ENCODE data around the gene ULK4.

ULK4 gene

GRCh38 chr3:41507336-41508062, 454.4 kb downstream of the ULK4 start:
- DNase-seq (ENCODE audit: low spot score), result no peak
- no peak for TF ChIP-seq CTCF (IDR thresholded peaks at IDR 0.05; ENCODE audit: extremely low read depth, missing control alignments)

GRCh38 chr3:41503998-41504623, 457.8 kb downstream of the ULK4 start:
- no peak for TF ChIP-seq CTCF (IDR thresholded peaks at IDR 0.05; ENCODE audit: extremely low read depth, missing control alignments)
- no peak for DNase-seq (ENCODE audit: low spot score)

- TF ChIP-seq CTCF (IDR thresholded peaks at IDR 0.05; ENCODE audit: extremely low read depth, missing control alignments), result no peak
- DNase-seq (ENCODE audit: low spot score), result no peak
Observed at GRCh38 chr3:41502481-41502880, 459.4 kb downstream of the ULK4 start.

- no peak for TF ChIP-seq CTCF (IDR thresholded peaks at IDR 0.05; ENCODE audit: extremely low read depth, missing control alignments)
- no peak for DNase-seq (ENCODE audit: low spot score)
Observed at GRCh38 chr3:41502023-41502422, 459.9 kb downstream of the ULK4 start.

- no peak for DNase-seq (ENCODE audit: low spot score)
- no peak for TF ChIP-seq CTCF (IDR thresholded peaks at IDR 0.05; ENCODE audit: extremely low read depth, missing control alignments)
Observed at GRCh38 chr3:41498847-41499246, 463.1 kb downstream of the ULK4 start.

GRCh38 chr3:41490360-41490759, 471.5 kb downstream of the ULK4 start:
- DNase-seq (ENCODE audit: low spot score), result no peak
- no peak for TF ChIP-seq CTCF (IDR thresholded peaks at IDR 0.05; ENCODE audit: extremely low read depth, missing control alignments)

GRCh38 chr3:41489231-41489630, 472.7 kb downstream of the ULK4 start:
- no peak for TF ChIP-seq CTCF (IDR thresholded peaks at IDR 0.05; ENCODE audit: extremely low read depth, missing control alignments)
- DNase-seq (ENCODE audit: low spot score), result no peak

Data from GM20000 (cell line).